ENCODE results near the gene GPX4. TPM values are rescaled to one million over a fixed set of nuclear protein-coding genes. Genes with fewer than 3 reads are reported as not detected.

Gene GPX4
- total and polyA plus RNA-seq, 10 donors: 138 to 562 (median 247) TPM

DNA sequence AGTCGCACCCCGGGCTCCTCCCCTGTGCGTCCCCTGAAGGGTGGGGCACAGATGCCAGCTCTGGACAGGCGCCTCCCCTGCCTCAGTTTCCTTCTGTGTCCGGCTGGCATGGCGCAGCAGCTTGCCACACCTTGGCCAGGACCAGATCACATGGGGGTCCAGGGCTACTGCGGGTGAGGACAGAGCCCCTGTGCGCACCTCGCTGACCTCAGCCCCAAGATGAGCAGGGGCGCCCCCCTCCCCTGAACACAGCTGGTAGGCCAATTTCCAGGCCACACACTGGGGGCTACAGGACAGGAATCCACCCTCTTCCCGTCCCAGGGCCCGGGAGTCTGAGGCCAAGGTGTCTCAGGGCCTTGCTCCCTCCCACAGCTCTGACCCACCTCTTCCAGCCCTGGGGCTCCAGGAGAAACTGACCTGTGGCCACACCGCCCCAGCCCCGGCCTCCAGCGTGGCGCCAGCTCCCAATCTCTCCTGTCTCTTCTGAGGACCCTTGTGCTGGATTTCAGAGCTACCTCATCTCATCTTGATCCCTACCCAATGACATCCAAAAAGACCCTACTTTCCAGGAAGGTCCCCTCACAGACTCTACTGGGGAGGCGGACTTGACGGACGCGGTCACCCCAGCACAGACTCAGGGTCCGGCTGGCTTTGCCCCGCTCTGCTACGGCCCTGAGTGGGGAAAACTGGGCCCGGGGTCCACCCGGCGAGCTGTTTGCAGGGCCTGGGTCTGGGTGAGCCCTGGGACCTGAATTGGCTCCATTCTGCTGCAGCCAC lies 42.0 kb downstream of the GPX4 start:
- no peaks in the 10 kb centered on the region for H3K9me3 ChIP-seq
- intact Hi-C loops (cut with DNase I; ENCODE audit: low total_unique reads): no loop called here
- no peaks in the 10 kb centered on the region for H3K27me3 ChIP-seq (replicated peaks in 1 of 7)
- H3K4me3 ChIP-seq: no peak overlapping the region
- TF ChIP-seq POLR2AphosphoS5 (IDR thresholded peaks at IDR 0.05) (peak in 2 of 3 donors; percentile 8 to 51), POLR2A (IDR thresholded peaks at IDR 0.05) (no peak)
- H3K4me1 ChIP-seq: peaks cover 0 to 44% (median 21%) of the 10 kb centered on the region in 6 donors
- H3K27ac ChIP-seq: peak overlapping the region in 1 of 8 donors; percentile 24
- no peak for DNase-seq
- 90 to 97% (median 92%) methylated on average over 22 to 26 of the region's 26 CpGs for WGBS, 5 donors
- H3K36me3 ChIP-seq: peaks cover 0 to 93% (median 63%) of the 10 kb centered on the region in 6 donors

DNA sequence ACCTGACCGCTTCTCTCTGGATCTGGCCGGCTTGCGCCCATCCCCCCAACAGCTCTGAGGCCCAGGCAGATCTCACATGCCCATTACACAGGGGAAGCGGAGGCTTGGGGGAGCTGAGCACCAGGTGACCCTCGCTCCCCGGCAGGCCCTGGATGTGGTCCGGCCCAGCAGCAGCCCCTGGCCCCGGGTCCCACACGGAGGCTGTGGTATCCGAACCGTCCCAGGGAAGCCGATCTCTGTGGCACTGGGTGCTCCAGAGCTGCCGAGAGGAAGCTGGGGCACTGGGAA lies 42.6 kb downstream of the GPX4 start:
- Histone ChIP-seq H3K4me1 (peaks cover 0 to 44% (median 24%) of the 10 kb centered on the region in 6 donors), H3K4me3 (no peak overlapping the region), H3K27me3 (replicated peaks in 1 of 7) (no peaks in the 10 kb centered on the region), H3K36me3 (peaks cover 0 to 93% (median 67%) of the 10 kb centered on the region in 6 donors), H3K9me3 (no peaks in the 10 kb centered on the region), H3K27ac (no peak overlapping the region)
- intact Hi-C loops (cut with DNase I; ENCODE audit: low total_unique reads): no loop called here
- TF ChIP-seq POLR2A (IDR thresholded peaks at IDR 0.05) (no peak), POLR2AphosphoS5 (IDR thresholded peaks at IDR 0.05) (no peak)
- TF ChIP-seq, protein P1, sequence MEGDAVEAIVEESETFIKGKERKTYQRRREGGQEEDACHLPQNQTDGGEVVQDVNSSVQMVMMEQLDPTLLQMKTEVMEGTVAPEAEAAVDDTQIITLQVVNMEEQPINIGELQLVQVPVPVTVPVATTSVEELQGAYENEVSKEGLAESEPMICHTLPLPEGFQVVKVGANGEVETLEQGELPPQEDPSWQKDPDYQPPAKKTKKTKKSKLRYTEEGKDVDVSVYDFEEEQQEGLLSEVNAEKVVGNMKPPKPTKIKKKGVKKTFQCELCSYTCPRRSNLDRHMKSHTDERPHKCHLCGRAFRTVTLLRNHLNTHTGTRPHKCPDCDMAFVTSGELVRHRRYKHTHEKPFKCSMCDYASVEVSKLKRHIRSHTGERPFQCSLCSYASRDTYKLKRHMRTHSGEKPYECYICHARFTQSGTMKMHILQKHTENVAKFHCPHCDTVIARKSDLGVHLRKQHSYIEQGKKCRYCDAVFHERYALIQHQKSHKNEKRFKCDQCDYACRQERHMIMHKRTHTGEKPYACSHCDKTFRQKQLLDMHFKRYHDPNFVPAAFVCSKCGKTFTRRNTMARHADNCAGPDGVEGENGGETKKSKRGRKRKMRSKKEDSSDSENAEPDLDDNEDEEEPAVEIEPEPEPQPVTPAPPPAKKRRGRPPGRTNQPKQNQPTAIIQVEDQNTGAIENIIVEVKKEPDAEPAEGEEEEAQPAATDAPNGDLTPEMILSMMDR (IDR thresholded peaks at IDR 0.05 in 8 of 11, conservative IDR thresholded peaks at IDR 0.05 in 3 of 11): no peak
- DNase-seq: no peak
- WGBS, 5 donors: 91 to 100% (median 94%) methylated on average over 1 to 13 of the region's 13 CpGs

DNA sequence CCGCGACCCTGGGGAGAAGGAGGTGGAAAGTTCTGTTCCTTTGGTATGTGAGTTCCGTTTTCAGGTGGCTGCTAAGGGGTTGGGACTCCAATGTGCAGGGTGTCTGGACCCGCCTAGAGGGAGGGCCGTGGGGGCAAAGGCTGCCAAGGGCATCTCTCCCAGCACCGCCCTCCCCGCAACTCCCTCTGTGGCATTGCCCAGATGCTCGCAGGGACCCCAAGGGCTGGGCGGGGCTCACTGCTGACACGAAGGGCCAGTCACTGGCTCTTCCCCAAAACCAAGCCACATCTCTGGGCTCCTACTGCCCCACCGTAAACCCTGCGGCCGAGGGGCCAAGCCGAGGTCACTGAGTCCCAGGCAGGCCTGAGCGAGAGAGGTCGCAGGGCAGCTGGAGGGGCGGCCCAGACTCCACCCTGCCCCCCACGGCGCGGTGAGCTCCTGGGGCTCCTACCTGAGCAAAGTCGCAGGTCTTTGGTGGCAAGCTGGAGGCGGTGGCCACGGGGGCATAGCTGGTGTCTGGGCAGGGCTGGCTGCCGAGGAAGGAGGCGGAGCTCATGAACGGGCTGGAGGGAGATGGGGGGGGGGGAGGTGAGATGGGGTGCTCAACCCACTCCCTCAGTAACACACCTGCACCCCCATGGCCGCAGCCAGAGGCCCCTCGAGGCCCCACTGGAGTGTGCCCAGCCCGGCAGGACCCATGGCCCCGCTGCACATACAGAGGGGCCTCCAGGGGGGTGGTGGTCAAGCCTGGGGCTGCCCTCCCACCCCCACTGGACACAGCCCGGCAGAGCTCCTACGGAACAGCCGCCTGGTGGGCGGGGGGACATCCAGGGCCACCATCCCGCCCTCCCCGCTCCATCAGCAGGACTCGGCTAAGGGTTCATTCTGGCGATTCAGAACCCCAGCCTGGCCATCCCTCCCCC lies 43.3 kb downstream of the GPX4 start:
- peaks cover 0 to 94% (median 70%) of the 10 kb centered on the region in 6 donors for H3K36me3 ChIP-seq
- 83 to 94% (median 87%) methylated on average over 25 to 38 of the region's 38 CpGs for WGBS, 5 donors

DNA sequence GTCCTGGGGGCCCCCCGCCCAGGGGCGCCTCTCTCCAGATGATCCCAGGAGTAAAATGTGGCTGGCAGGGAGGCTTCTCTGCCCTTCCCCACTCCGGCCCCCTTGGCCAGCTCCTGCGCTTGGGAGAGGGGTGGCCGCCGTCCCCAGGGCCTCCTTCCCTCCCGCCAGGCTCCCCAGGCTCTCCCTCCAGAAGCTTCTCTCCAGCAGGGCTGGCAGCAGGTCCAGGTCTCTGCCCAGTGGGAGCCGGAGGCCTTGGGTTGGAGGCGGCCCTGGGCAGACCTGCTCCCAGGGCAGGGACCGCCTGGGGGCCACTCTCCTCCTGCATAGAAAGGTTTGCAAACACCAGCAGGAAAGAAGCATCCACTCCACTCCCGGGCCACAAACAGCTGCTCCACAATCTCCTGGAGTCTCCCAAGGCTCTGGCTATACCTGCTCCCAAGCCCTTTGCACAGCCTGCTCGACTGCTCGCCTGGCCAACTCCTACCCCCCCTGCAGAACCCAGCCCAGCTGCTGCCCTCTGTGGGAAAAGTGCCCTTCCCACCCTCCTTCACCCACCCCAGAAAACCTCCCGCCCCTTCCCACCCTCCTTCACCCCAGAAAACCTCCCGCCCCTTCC lies 44.2 kb downstream of the GPX4 start:
- Histone ChIP-seq H3K27me3 (replicated peaks in 1 of 7) (no peaks in the 10 kb centered on the region), H3K4me3 (no peak overlapping the region), H3K36me3 (peaks cover 0 to 94% (median 66%) of the 10 kb centered on the region in 6 donors), H3K9me3 (no peaks in the 10 kb centered on the region), H3K27ac (peak overlapping the region in 3 of 8 donors; percentile 7 to 30 (median 18)), H3K4me1 (peaks cover 0 to 58% (median 38%) of the 10 kb centered on the region in 6 donors)
- intact Hi-C loops (cut with DNase I; ENCODE audit: low total_unique reads): no loop called here
- 90 to 92% (median 90%) methylated on average over 12 to 15 of the region's 15 CpGs for WGBS, 5 donors
- no peak for TF ChIP-seq POLR2A (IDR thresholded peaks at IDR 0.05)
- no peak for TF ChIP-seq POLR2AphosphoS5 (IDR thresholded peaks at IDR 0.05)
- TF ChIP-seq, protein P1 (IDR thresholded peaks at IDR 0.05 in 8 of 11, conservative IDR thresholded peaks at IDR 0.05 in 3 of 11): no peak
- DNase-seq: no peak

More for the DNA sequence above, 43.3 kb downstream of the GPX4 start:
- H3K27me3 ChIP-seq (replicated peaks in 1 of 7): no peaks in the 10 kb centered on the region
- H3K4me1 ChIP-seq: peaks cover 0 to 48% (median 29%) of the 10 kb centered on the region in 6 donors
- intact Hi-C loops (cut with DNase I; ENCODE audit: low total_unique reads): no loop called here
- no peak for DNase-seq
- peak overlapping the region in 2 of 8 donors; percentile 7 to 30 for H3K27ac ChIP-seq
- TF ChIP-seq, protein P1 (IDR thresholded peaks at IDR 0.05 in 8 of 11, conservative IDR thresholded peaks at IDR 0.05 in 3 of 11): no peak
- peak in 2 of 3 donors; percentile 10 to 47 for TF ChIP-seq POLR2AphosphoS5 (IDR thresholded peaks at IDR 0.05)
- TF ChIP-seq POLR2A (IDR thresholded peaks at IDR 0.05): no peak
- H3K9me3 ChIP-seq: no peaks in the 10 kb centered on the region
- H3K4me3 ChIP-seq: no peak overlapping the region

Measured in spleen (tissue), 11 donors.